SU-DHL-6 (cell line): ENCODE measurements around the gene TBC1D22A.

Experiments
- CTCF ChIP-seq: fragments of 200-600 bp; sonication (generic); IDR thresholded peaks from one replicate; pipeline ENCODE4 v1.5.1; 2017; ENCODE audit warnings: antibody characterized with exemption, mild to moderate bottlenecking, low read length, moderate library complexity; ENCODE audit not compliant: insufficient read depth, poor library complexity, severe bottlenecking
- EZH2phosphoT487 ChIP-seq: fragments of 200-600 bp; sonication (generic), shearing (Covaris generic); conservative IDR thresholded peaks from 2 replicates; pipeline ENCODE4 v1.6.1; 2018; ENCODE audit warnings: mild to moderate bottlenecking, antibody characterized with exemption, low read length, moderate library complexity, mixed read lengths

- no peak for TF ChIP-seq CTCF
- TF ChIP-seq EZH2phosphoT487, result no peak
These were observed 328.8 kb downstream of the TBC1D22A start for GRCh38 chr22:47091246-47091651.
